WTC11 (cell line): ENCODE results near the gene HORMAD1.

Source experiments
- CTCF ChIP-seq: fragments of 200-600 bp; IDR thresholded peaks from 2 replicates; pipeline ENCODE4 v1.8.0; 2022; ENCODE audit warnings: antibody characterized with exemption
- NFE2L1 ChIP-seq: sonication (generic); formaldehyde crosslinking; IDR thresholded peaks from 2 replicates; pipeline ENCODE4 v1.8.1; 2023; ENCODE audit warnings: missing genetic modification reagents
- NR3C1 ChIP-seq: sonication (generic); formaldehyde crosslinking; conservative IDR thresholded peaks from 2 replicates; pipeline ENCODE4 v1.8.1; 2023; ENCODE audit warnings: low read depth, mild to moderate bottlenecking, missing genetic modification reagents
- OVOL2 ChIP-seq: fragments of 250-450 bp; sonication (Bioruptor Pico); IDR thresholded peaks from 2 replicates; pipeline ENCODE4 v1.9.0; 2021; ENCODE audit warnings: mild to moderate bottlenecking, borderline replicate concordance
- PREB ChIP-seq: sonication (generic); formaldehyde crosslinking; IDR thresholded peaks from 2 replicates; pipeline ENCODE4 v1.8.1; 2022; ENCODE audit warnings: mild to moderate bottlenecking, missing genetic modification reagents, moderate library complexity, borderline replicate concordance
- ZNF423 ChIP-seq: fragments of 250-450 bp; sonication (Bioruptor Pico); IDR thresholded peaks from 2 replicates; pipeline ENCODE4 v2.1.2; 2022; ENCODE audit warnings: mild to moderate bottlenecking, moderate library complexity
- ZNF512 ChIP-seq: sonication (generic); formaldehyde crosslinking; IDR thresholded peaks from 2 replicates; pipeline ENCODE4 v1.8.1; 2022; ENCODE audit warnings: missing genetic modification reagents, borderline replicate concordance

GRCh38 chr1:150724336-150724735 is 3.6 kb upstream of the HORMAD1 start:
- TF ChIP-seq CTCF (no peak), NR3C1 (no peak), PREB (CRISPR knock-in tag) (no peak), ZNF512 (no peak), ZNF423 (CRISPR knock-in tag) (no peak), NFE2L1 (CRISPR knock-in tag) (no peak), OVOL2 (no peak)
